Nephron progenitor cell (in vitro differentiated cells): ENCODE measurements around the gene OR7G1.

Experiments used
- DNase-seq: peaks from one replicate; pipeline ENCODE4 v3.0.0; 2021
- H3K27ac Mint-ChIP-seq: 2 replicates; pipeline ENCODE4 v1.8.0; 2021; ENCODE audit warnings: mild to moderate bottlenecking, moderate library complexity, mixed read lengths
- H3K27me3 Mint-ChIP-seq: 2 replicates; pipeline ENCODE4 v1.8.0; 2021; ENCODE audit warnings: mild to moderate bottlenecking, low read depth, mixed read lengths; ENCODE audit not compliant: poor library complexity
- H3K36me3 Mint-ChIP-seq: 2 replicates; pipeline ENCODE4 v1.8.0; 2021; ENCODE audit warnings: low read depth, mixed read lengths
- H3K4me1 Mint-ChIP-seq: 2 replicates; pipeline ENCODE4 v1.8.0; 2021; ENCODE audit warnings: mixed read lengths
- H3K4me3 Mint-ChIP-seq: 2 replicates; pipeline ENCODE4 v1.8.0; 2021; ENCODE audit warnings: mild to moderate bottlenecking, moderate library complexity, mixed read lengths
- H3K9me3 Mint-ChIP-seq: 2 replicates; pipeline ENCODE4 v1.8.0; 2021; ENCODE audit warnings: mild to moderate bottlenecking, moderate library complexity, mixed read lengths
- TF ChIP-seq, protein P1 (sequence below): fragments of 200-600 bp; sonication (generic); IDR thresholded peaks from 2 replicates; pipeline ENCODE4 v1.5.0; 2021; ENCODE audit warnings: antibody characterized with exemption

The OR7G1 gene, protein sequence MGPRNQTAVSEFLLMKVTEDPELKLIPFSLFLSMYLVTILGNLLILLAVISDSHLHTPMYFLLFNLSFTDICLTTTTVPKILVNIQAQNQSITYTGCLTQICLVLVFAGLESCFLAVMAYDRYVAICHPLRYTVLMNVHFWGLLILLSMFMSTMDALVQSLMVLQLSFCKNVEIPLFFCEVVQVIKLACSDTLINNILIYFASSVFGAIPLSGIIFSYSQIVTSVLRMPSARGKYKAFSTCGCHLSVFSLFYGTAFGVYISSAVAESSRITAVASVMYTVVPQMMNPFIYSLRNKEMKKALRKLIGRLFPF

GRCh38 chr19:9115307-9115813 is at the start of gene OR7G1:
Gene OR7G1, minus strand, starts transcription at chr19:9115763. Its CDS starts 0 bp downstream, at chr19:9115763.
- no peaks in the 10 kb centered on the region for H3K36me3 Mint-ChIP-seq
- peaks cover 74% of the 10 kb centered on the region for H3K9me3 Mint-ChIP-seq
- no peak for DNase-seq
- TF ChIP-seq, protein P1, sequence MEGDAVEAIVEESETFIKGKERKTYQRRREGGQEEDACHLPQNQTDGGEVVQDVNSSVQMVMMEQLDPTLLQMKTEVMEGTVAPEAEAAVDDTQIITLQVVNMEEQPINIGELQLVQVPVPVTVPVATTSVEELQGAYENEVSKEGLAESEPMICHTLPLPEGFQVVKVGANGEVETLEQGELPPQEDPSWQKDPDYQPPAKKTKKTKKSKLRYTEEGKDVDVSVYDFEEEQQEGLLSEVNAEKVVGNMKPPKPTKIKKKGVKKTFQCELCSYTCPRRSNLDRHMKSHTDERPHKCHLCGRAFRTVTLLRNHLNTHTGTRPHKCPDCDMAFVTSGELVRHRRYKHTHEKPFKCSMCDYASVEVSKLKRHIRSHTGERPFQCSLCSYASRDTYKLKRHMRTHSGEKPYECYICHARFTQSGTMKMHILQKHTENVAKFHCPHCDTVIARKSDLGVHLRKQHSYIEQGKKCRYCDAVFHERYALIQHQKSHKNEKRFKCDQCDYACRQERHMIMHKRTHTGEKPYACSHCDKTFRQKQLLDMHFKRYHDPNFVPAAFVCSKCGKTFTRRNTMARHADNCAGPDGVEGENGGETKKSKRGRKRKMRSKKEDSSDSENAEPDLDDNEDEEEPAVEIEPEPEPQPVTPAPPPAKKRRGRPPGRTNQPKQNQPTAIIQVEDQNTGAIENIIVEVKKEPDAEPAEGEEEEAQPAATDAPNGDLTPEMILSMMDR = no peak
- no peaks in the 10 kb centered on the region for H3K27me3 Mint-ChIP-seq
- H3K27ac Mint-ChIP-seq = no peak within 1 kb of the TSS
- H3K4me3 Mint-ChIP-seq = no peak within 1 kb of the TSS
- H3K4me1 Mint-ChIP-seq = no peaks in the 10 kb centered on the region

DNA sequence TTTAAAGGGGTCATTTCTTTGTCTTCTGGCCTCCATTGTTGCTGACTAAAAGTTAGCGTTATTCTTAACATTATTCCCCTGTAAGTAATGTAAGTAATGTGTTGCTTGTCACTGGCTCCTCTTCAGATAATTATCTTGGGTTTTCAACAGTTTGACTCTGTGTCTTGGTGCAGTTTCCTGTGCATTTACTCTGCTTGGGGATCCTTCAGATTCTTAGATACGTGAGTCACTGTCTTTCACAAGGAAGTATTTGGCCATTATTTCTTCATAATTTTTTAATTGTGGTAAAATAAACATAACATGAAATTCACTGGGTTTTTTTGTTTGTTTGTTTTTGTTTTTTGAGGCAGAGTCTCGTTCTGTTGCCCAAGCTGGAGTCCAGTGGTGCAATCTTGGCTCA is 49.7 kb upstream of the OR7G1 start:
- Mint-ChIP-seq H3K9me3 (peaks cover 56% of the 10 kb centered on the region), H3K27me3 (no peaks in the 10 kb centered on the region), H3K4me3 (no peak overlapping the region), H3K27ac (no peak overlapping the region), H3K36me3 (peaks cover 70% of the 10 kb centered on the region), H3K4me1 (no peaks in the 10 kb centered on the region)
- TF ChIP-seq, protein P1 = no peak
- no peak for DNase-seq

DNA sequence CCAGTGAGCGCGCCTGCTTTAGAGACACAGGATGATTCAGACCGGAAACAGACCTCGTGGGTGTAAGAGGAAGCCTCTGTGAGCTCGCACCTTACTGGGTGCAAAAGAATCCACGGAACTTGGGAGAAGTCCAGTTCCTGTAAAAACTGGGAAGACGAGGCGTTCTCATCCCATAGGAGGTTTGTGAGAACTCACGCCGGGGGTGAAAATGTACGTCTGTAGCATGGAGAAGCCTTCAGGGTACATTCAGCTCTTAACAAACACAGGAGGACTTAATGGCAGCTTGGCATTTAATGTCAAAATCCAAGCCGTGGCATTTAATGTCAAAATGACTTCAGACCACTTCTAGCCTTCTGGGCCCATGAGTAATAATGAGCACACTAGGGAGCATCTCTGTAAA is 45.9 kb upstream of the OR7G1 start:
- Mint-ChIP-seq H3K4me1 (no peaks in the 10 kb centered on the region), H3K36me3 (peaks cover 99% of the 10 kb centered on the region), H3K27me3 (no peaks in the 10 kb centered on the region), H3K9me3 (peaks cover 88% of the 10 kb centered on the region), H3K4me3 (no peak overlapping the region), H3K27ac (no peak overlapping the region)
- no peak for DNase-seq
- TF ChIP-seq, protein P1 = no peak

DNA sequence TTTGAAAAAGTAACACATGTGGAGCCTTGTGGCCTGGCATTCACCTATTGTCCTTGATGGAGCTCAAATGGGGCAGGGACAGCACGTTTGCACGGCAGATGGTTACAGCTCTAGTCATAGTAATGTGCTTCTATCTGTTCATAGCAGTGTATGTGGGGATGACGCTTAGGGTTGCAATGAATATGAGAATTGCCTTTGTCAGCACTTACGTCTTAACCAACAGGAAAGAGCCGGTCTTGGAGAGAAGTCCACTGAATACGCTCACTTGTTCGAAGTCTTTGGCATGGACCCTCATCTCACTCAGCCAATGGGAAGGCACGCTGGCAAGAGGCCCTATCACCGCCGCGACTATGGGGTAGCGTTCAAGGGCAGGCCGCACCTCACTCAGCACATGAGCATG is 44.3 kb upstream of the OR7G1 start:
- TF ChIP-seq, protein P1 = no peak
- H3K4me3 Mint-ChIP-seq = no peak overlapping the region
- H3K9me3 Mint-ChIP-seq = peaks cover 96% of the 10 kb centered on the region

DNA sequence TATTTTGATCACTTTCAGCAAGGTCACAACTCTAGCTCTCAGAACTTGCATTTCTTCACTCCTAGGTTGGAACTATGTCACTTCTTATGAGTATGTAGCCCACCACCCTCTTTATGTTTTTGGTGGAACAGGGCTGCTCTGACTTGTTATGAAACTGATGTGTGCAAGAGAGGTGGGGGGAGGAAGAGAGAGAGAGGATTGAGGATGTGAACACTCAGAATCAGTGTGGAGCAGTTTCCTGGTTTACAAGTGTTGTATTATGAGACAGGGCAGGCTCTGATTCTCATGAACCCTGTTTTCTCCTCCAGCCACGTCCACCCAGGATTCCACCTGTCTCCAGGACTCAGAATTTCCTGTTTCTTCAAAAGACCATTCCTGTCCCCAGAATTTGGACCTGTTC is 40.7 kb upstream of the OR7G1 start:
- H3K27me3 Mint-ChIP-seq = peaks cover 3% of the 10 kb centered on the region
- no peak overlapping the region for H3K4me3 Mint-ChIP-seq
- H3K36me3 Mint-ChIP-seq = peaks cover 100% of the 10 kb centered on the region
- H3K4me1 Mint-ChIP-seq = no peaks in the 10 kb centered on the region
- no peak for DNase-seq
- TF ChIP-seq, protein P1 = no peak
- H3K27ac Mint-ChIP-seq = no peak overlapping the region
- H3K9me3 Mint-ChIP-seq = peaks cover 100% of the 10 kb centered on the region

More for the DNA sequence above, 44.3 kb upstream of the OR7G1 start:
- H3K4me1 Mint-ChIP-seq = no peaks in the 10 kb centered on the region
- peaks cover 100% of the 10 kb centered on the region for H3K36me3 Mint-ChIP-seq
- no peak for DNase-seq
- H3K27me3 Mint-ChIP-seq = no peaks in the 10 kb centered on the region
- no peak overlapping the region for H3K27ac Mint-ChIP-seq

- H3K4me3 Mint-ChIP-seq = no peak overlapping the region
- no peak overlapping the region for H3K27ac Mint-ChIP-seq
- no peaks in the 10 kb centered on the region for H3K4me1 Mint-ChIP-seq
- DNase-seq = no peak
- H3K27me3 Mint-ChIP-seq = peaks cover 3% of the 10 kb centered on the region
- H3K36me3 Mint-ChIP-seq = peaks cover 100% of the 10 kb centered on the region
- peaks cover 100% of the 10 kb centered on the region for H3K9me3 Mint-ChIP-seq
- TF ChIP-seq, protein P1 = no peak
Observed at GRCh38 chr19:9155591-9155990, 40.0 kb upstream of the OR7G1 start.
